HG03025 (cell line): ENCODE measurements around the gene SRP14.
"Not testable (repeated sequence)": the region's sequence is repeated elsewhere in the genome, so short reads cannot be mapped to it uniquely, and the experiment has no call there.

Experiments used
- ATAC-seq: cut with Tn5 transposase; IDR thresholded peaks from one replicate; pipeline ENCODE4 v1.9.1; 2021; ENCODE audit warnings: mild to moderate bottlenecking, moderate library complexity; ENCODE audit not compliant: unreplicated experiment, low FRiP score

Gene SRP14

DNA sequence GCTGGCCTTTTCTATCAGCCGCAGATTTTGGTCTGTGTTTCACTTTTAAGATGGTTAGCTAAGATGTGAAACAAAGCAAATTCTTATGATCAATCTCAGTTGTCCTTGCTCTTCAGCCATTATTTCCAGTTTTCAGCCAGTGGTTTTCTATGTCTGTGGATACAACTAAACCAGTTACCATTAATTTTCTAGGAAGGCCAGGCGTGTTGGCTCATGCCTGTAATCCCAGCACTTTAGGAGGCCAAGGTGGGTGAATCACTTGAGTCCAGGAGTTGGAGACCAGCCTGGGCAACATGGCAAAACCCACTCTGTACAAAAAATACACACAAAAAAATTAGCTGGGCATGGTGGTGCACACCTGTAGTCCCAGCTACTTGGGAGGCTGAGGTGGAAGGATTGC lies 42.8 kb downstream of the SRP14 start:
- not testable (repeated sequence) for ATAC-seq

DNA sequence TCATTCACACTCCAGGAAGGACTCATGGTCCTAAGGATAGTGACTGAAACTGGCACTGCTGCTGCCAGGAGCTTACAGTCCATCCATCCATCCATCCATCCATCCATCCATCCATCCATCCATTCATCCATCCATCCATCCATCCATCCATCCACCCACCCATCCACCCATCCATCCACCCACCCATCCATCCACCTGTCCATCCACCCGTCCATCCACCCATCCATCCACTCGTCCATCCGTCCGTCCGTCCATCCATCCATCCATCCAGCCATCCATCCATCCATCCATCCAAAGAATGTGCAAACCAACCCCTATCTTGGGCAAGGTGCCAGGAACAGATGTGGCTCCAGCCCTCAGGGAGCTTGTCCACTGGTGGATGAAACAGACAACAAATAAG lies 46.0 kb downstream of the SRP14 start:
- ATAC-seq, result not testable (repeated sequence)

DNA sequence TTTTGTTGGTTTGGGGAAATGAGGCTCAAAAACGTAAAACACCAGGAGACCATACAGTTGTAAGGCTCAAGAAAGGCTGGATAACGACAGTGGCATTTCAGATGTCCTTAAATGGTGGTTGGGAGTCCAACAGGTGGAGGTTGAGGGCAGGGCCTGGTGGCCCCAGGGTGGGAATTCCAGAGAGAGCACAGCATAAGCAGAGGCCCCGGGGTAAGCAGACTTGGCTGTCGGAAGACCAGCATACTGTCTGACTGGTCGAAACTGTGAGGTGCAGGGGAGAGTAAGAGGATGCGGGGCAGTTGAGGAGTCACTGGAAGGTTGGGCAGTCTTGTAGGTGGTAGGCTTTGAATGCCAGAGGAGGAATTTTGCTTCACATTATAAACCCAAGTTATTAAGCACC lies 48.3 kb downstream of the SRP14 start:
- ATAC-seq, result no peak

GRCh38 chr15:39987821-39988220 lies 51.2 kb downstream of the SRP14 start:
- no peak for ATAC-seq
